ENCODE results near the gene EPB41L4A.

EPB41L4A gene

GRCh38 chr5:112238473-112238872, 180.6 kb downstream of the EPB41L4A start:
- no peak for TF ChIP-seq CTCF (IDR thresholded peaks at IDR 0.05; ENCODE audit: low read depth, low read length, missing control alignments)
- in situ Hi-C loops (cut with HindIII; ENCODE audit: low pct_ligation_motif_present, low sequenced_read_pairs) = no loop called here
- DNase-seq = no peak
- H3K4me3 ChIP-seq (ENCODE audit: low read depth, low read length) = no peak overlapping the region
- no peaks in the 10 kb centered on the region for H3K27me3 ChIP-seq (replicated peaks)
- no peak overlapping the region for H3K27ac ChIP-seq
- H3K36me3 ChIP-seq (replicated peaks) = no peaks in the 10 kb centered on the region

- no peaks in the 10 kb centered on the region for H3K27me3 ChIP-seq (replicated peaks)
- H3K4me3 ChIP-seq (ENCODE audit: low read depth, low read length) = no peak overlapping the region
- DNase-seq = no peak
- H3K27ac ChIP-seq = no peak overlapping the region
- H3K36me3 ChIP-seq (replicated peaks) = no peaks in the 10 kb centered on the region
- TF ChIP-seq CTCF (IDR thresholded peaks at IDR 0.05; ENCODE audit: low read depth, low read length, missing control alignments) = no peak
- in situ Hi-C loops (cut with HindIII; ENCODE audit: low pct_ligation_motif_present, low sequenced_read_pairs) = no loop called here
Observed at GRCh38 chr5:112237456-112237855, 181.6 kb downstream of the EPB41L4A start.

GRCh38 chr5:112234000-112234399, 185.1 kb downstream of the EPB41L4A start:
- in situ Hi-C loops (cut with HindIII; ENCODE audit: low pct_ligation_motif_present, low sequenced_read_pairs) = no loop called here
- H3K27ac ChIP-seq = no peak overlapping the region

GRCh38 chr5:112232667-112233066, 186.4 kb downstream of the EPB41L4A start:
- in situ Hi-C loops (cut with HindIII; ENCODE audit: low pct_ligation_motif_present, low sequenced_read_pairs) = no loop called here
- no peaks in the 10 kb centered on the region for H3K36me3 ChIP-seq (replicated peaks)
- TF ChIP-seq CTCF (IDR thresholded peaks at IDR 0.05; ENCODE audit: low read depth, low read length, missing control alignments) = no peak
- no peak overlapping the region for H3K4me3 ChIP-seq (ENCODE audit: low read depth, low read length)
- no peak overlapping the region for H3K27ac ChIP-seq
- no peak for DNase-seq
- no peaks in the 10 kb centered on the region for H3K27me3 ChIP-seq (replicated peaks)

More at GRCh38 chr5:112234000-112234399, 185.1 kb downstream of the EPB41L4A start:
- H3K36me3 ChIP-seq (replicated peaks) = no peaks in the 10 kb centered on the region
- no peak overlapping the region for H3K4me3 ChIP-seq (ENCODE audit: low read depth, low read length)
- TF ChIP-seq CTCF (IDR thresholded peaks at IDR 0.05; ENCODE audit: low read depth, low read length, missing control alignments) = no peak
- no peaks in the 10 kb centered on the region for H3K27me3 ChIP-seq (replicated peaks)
- no peak for DNase-seq

GRCh38 chr5:112230606-112231005, 188.5 kb downstream of the EPB41L4A start:
- in situ Hi-C loops (cut with HindIII; ENCODE audit: low pct_ligation_motif_present, low sequenced_read_pairs) = no loop called here
- no peaks in the 10 kb centered on the region for H3K36me3 ChIP-seq (replicated peaks)
- DNase-seq = no peak
- no peak for TF ChIP-seq CTCF (IDR thresholded peaks at IDR 0.05; ENCODE audit: low read depth, low read length, missing control alignments)
- no peak overlapping the region for H3K4me3 ChIP-seq (ENCODE audit: low read depth, low read length)
- no peak overlapping the region for H3K27ac ChIP-seq
- H3K27me3 ChIP-seq (replicated peaks) = no peaks in the 10 kb centered on the region

GRCh38 chr5:112228667-112229066, 190.4 kb downstream of the EPB41L4A start:
- no peaks in the 10 kb centered on the region for H3K36me3 ChIP-seq (replicated peaks)
- no peaks in the 10 kb centered on the region for H3K27me3 ChIP-seq (replicated peaks)
- no peak for TF ChIP-seq CTCF (IDR thresholded peaks at IDR 0.05; ENCODE audit: low read depth, low read length, missing control alignments)
- peak; percentile 35 for DNase-seq
- in situ Hi-C loops (cut with HindIII; ENCODE audit: low pct_ligation_motif_present, low sequenced_read_pairs) = no loop called here
- no peak overlapping the region for H3K4me3 ChIP-seq (ENCODE audit: low read depth, low read length)
- no peak overlapping the region for H3K27ac ChIP-seq

Measured in brain microvascular endothelial cell (primary cell).